Type B pancreatic cell (in vitro differentiated cells): Measurements from ENCODE around the gene GBGT1. TPM values are rescaled to one million over a fixed set of nuclear protein-coding genes. Genes with fewer than 3 reads are reported as not detected.
A peak's percentile ranks its signal among the peaks of the same experiment; 100 is the strongest.

Experiments used
- DNase-seq: peaks from one replicate; pipeline ENCODE4 v3.0.0; 2021; ENCODE audit warnings: mixed read lengths; ENCODE audit not compliant: unreplicated experiment; ENCODE audit errors: extremely low spot score
- H3K27ac Mint-ChIP-seq: 2 replicates; pipeline ENCODE4 v1.8.0; 2021; ENCODE audit warnings: mild to moderate bottlenecking, mixed read lengths
- H3K27me3 Mint-ChIP-seq: 2 replicates; pipeline ENCODE4 v1.8.0; 2021; ENCODE audit warnings: mixed read lengths
- H3K36me3 Mint-ChIP-seq: 2 replicates; pipeline ENCODE4 v1.8.0; 2021; ENCODE audit warnings: mixed read lengths
- H3K4me1 Mint-ChIP-seq: one replicate; pipeline ENCODE4 v1.8.0; 2021; ENCODE audit warnings: mixed read lengths; ENCODE audit not compliant: unreplicated experiment
- H3K4me3 Mint-ChIP-seq: 2 replicates; pipeline ENCODE4 v1.8.0; 2021; ENCODE audit warnings: mild to moderate bottlenecking, mixed read lengths
- H3K9me3 Mint-ChIP-seq: 2 replicates; pipeline ENCODE4 v1.8.0; 2021; ENCODE audit warnings: mixed read lengths
- total RNA-seq: library from RNA; stranded (reverse); gene quantifications from 2 replicates; pipeline ENCODE4 v1.2.1, GENCODE V29; 2021; ENCODE audit warnings: low replicate concordance
- TF ChIP-seq, protein P1 (sequence below): fragments of 200-600 bp; sonication (generic); conservative IDR thresholded peaks from 2 replicates; pipeline ENCODE4 v1.5.0; 2021; ENCODE audit warnings: antibody characterized with exemption, mild to moderate bottlenecking

GBGT1 gene
- total RNA-seq, 1 donor from 2014 or later, result 21.0 TPM

DNA sequence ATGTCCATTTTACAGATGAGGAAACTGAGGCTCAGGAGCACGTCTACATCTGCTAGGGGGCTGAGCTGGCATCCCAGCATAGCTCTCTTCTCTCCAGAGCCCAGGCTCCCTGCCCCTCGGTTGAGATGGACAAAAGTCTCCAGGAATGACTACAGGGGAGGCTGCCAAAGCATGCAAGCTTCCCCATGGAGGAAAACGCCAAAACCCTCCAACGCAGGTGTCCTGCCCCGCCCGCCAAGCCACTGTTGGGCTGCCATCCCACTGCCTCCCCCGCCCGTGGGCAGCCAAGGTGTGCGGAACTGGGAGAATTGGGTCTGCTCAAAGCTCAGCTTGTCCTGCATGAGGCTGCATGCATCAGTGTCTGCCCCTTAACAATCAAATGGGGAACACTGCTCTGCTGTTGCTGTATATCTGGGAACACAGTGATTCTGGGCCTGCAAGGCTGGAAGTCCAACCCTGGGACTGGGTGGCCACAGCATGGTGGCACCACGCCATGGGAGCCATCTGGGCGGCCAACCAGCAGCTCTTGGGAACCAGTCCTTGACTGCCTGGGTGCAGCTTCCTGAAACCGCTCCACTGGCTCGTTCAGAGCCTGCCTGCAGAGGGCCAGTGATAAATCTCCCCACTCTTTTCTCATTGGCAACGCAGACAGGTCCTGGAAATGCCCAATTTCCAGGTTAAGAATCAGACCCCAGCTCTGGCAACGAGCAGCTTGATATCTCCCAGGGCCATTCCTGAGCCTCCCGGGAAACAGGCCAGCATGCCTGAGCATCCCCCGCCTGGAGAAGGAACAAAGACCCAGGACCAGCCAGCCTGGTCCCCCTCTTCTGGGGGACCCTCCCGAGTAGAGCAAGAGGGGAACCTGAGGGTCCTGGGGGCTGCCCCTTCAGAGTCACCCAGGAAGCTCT lies 46.2 kb downstream of the GBGT1 start:
- Mint-ChIP-seq H3K9me3 (no peaks in the 10 kb centered on the region), H3K4me1 (peaks cover 46% of the 10 kb centered on the region), H3K27me3 (no peaks in the 10 kb centered on the region), H3K36me3 (no peaks in the 10 kb centered on the region), H3K27ac (peak overlapping the region; percentile 65), H3K4me3 (peak overlapping the region; percentile 32)
- no peak for DNase-seq
- TF ChIP-seq, protein P1, sequence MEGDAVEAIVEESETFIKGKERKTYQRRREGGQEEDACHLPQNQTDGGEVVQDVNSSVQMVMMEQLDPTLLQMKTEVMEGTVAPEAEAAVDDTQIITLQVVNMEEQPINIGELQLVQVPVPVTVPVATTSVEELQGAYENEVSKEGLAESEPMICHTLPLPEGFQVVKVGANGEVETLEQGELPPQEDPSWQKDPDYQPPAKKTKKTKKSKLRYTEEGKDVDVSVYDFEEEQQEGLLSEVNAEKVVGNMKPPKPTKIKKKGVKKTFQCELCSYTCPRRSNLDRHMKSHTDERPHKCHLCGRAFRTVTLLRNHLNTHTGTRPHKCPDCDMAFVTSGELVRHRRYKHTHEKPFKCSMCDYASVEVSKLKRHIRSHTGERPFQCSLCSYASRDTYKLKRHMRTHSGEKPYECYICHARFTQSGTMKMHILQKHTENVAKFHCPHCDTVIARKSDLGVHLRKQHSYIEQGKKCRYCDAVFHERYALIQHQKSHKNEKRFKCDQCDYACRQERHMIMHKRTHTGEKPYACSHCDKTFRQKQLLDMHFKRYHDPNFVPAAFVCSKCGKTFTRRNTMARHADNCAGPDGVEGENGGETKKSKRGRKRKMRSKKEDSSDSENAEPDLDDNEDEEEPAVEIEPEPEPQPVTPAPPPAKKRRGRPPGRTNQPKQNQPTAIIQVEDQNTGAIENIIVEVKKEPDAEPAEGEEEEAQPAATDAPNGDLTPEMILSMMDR, result no peak

DNA sequence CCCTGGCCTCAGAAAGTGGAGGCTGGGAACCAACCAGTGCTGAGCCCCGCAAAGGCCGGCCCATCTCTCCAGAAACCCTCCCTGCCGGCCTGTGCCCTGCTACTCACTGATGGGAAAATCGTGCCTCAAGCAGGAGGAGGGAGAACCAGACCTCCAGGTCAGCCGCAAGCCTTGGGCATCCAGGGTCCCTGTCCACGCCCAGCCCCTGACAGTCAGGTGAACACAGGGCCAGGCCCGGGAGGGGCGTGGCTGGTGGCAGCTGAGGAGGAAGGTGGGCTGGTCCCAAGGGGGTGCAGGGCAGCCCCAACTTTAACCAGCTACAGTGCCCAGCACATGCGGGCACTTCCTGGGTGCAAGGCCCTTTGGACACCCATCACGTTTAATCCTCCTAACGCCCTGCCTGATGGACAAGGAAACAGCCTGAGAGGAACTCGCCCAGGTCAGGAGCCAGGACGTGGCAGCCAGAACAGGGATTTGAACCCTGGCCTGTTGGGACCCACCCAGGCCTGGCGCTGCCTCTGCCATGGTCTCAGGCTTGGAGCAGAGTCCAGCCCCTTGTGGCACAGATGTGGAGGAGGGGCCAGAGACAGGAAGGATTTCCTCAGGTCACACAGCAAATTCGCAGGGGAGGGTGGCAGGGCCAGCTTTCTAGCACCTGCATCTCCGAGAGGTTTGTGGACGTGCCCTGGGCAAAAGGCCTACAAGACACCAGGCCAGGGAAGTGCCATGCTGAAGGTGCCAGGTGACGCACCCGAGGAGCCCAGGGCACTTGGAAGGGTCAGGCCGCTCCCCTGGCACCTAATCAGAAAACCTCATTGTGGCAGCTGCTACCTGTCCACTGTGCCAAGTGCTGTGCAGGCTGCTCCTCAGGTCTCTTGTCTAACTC lies 47.1 kb downstream of the GBGT1 start:
- H3K4me1 Mint-ChIP-seq, result peaks cover 37% of the 10 kb centered on the region
- no peaks in the 10 kb centered on the region for H3K9me3 Mint-ChIP-seq
- no peak overlapping the region for H3K4me3 Mint-ChIP-seq
- no peak for DNase-seq
- TF ChIP-seq, protein P1, result no peak
- H3K36me3 Mint-ChIP-seq, result no peaks in the 10 kb centered on the region
- H3K27ac Mint-ChIP-seq, result no peak overlapping the region
- H3K27me3 Mint-ChIP-seq, result no peaks in the 10 kb centered on the region

DNA sequence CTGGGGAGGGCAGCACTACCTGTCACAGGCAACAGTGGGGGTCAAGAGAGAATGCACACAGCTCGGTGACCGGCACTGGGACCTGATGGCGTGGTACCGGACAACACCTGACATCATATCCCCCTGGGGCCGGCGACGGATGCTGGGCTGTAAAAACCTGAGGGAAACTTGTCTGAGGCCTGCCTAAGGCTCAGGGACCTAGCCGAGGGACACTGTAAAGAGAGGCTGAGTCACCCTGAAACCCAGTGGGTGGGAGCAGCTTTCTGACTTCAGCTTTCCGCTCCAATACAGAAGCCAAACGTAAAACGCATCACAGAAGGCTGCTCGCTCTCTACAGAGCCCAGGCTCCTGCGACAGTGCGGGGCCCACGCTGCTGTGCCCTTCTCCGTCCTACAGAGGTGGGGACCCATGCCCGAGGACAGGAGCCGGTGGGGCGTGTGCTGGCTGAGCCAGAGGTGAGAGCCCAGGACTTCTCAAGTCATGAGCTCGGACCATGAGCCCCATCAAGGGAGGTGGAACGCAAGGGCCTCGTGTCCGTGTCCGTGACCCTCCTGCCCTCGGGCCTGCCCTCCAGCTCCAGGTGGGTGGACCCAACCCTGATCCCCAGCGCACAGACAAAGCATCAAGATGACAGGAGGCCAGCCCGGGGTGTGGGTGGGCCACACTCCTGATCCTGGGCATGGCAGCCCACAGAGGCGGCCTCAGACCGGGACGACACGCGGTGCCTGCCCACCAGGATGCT lies 47.9 kb downstream of the GBGT1 start:
- H3K27ac Mint-ChIP-seq, result peak overlapping the region; percentile 77
- H3K9me3 Mint-ChIP-seq, result no peaks in the 10 kb centered on the region
- TF ChIP-seq, protein P1, result no peak
- no peaks in the 10 kb centered on the region for H3K27me3 Mint-ChIP-seq
- peaks cover 35% of the 10 kb centered on the region for H3K4me1 Mint-ChIP-seq
- no peak overlapping the region for H3K4me3 Mint-ChIP-seq
- no peak for DNase-seq
- H3K36me3 Mint-ChIP-seq, result no peaks in the 10 kb centered on the region

DNA sequence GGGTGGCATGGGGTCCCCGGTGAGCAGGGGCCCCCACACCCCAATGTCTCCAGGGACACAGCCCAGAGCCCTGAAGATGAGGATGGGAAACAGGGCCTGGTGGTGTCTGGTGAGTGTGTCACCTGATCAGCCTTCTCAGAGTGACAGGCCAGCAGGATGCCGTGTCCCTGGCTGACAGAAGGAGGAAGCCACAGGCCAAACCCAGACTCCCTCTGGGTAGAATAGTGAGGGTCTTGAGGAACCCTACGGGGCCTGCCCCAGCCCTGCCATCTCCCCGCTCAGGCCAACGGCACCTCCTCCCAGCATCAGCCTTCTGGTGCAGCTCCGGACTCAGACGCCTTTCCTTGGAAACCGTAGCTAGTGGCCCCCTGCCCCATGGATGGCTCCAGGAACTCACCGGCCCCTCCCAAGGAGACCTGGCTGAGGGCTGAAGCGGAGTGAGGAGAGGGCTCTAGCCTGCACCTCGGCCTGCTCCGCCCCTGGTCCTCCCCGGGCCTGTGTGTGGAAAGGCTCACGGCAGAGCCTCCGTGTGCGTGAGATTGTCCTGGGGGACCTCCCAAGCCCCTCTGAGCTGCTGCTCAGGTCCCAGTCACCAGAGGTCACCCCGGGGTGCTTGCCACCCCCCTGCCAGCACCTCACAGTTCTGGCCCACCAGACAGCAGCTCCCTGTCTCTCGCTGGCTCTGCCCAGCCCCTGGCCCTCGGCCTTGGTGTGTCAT lies 48.7 kb downstream of the GBGT1 start:
- TF ChIP-seq, protein P1, result no peak
- H3K4me3 Mint-ChIP-seq, result peak overlapping the region; percentile 34
- peaks cover 34% of the 10 kb centered on the region for H3K4me1 Mint-ChIP-seq
- H3K27me3 Mint-ChIP-seq, result no peaks in the 10 kb centered on the region
- no peak for DNase-seq
- H3K36me3 Mint-ChIP-seq, result no peaks in the 10 kb centered on the region
- peak overlapping the region; percentile 81 for H3K27ac Mint-ChIP-seq
- no peaks in the 10 kb centered on the region for H3K9me3 Mint-ChIP-seq
